Sigmoid colon (tissue), 3 donors: ENCODE data around the gene SLC2A11.
A peak's percentile ranks its signal among the peaks of the same experiment; 100 is the strongest.

Experiments used
- POLR2A ChIP-seq, 2 donors: fragments of 450-650 bp; IDR thresholded peaks; one replicate each; pipeline ENCODE4 v1.6.1; 2016; ENCODE audit warnings: antibody characterized with exemption in 2 of 2, mild to moderate bottlenecking in 2 of 2, moderate library complexity in 2 of 2
- TF ChIP-seq, protein P1 (sequence below), 4 experiments: fragments of 450-650 bp in 3 of 4; fragments of 200-600 bp in 1 of 4; IDR thresholded peaks; one replicate each; pipeline ENCODE4 v1.5.1; 2016 to 2019; ENCODE audit warnings: antibody characterized with exemption in 4 of 4, mild to moderate bottlenecking in 3 of 4, moderate library complexity in 2 of 4

GRCh38 chr22:23856721-23857605 lies 712 bp upstream of the SLC2A11 start:
- TF ChIP-seq, protein P1, sequence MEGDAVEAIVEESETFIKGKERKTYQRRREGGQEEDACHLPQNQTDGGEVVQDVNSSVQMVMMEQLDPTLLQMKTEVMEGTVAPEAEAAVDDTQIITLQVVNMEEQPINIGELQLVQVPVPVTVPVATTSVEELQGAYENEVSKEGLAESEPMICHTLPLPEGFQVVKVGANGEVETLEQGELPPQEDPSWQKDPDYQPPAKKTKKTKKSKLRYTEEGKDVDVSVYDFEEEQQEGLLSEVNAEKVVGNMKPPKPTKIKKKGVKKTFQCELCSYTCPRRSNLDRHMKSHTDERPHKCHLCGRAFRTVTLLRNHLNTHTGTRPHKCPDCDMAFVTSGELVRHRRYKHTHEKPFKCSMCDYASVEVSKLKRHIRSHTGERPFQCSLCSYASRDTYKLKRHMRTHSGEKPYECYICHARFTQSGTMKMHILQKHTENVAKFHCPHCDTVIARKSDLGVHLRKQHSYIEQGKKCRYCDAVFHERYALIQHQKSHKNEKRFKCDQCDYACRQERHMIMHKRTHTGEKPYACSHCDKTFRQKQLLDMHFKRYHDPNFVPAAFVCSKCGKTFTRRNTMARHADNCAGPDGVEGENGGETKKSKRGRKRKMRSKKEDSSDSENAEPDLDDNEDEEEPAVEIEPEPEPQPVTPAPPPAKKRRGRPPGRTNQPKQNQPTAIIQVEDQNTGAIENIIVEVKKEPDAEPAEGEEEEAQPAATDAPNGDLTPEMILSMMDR (IDR thresholded peaks at IDR 0.05): peak in 3 of 4 experiments; percentile 13 to 40 (median 19)
- TF ChIP-seq POLR2A (IDR thresholded peaks at IDR 0.05): no peak
